H1 (cell line): ENCODE measurements around the gene RADIL. TPM values are rescaled to one million over a fixed set of nuclear protein-coding genes. Genes with fewer than 3 reads are reported as not detected.

Experiments
- CTCF ChIA-PET: fragments of 300-600 bp; sonication (Branson Sonifier 250); formaldehyde crosslinking; loops from one replicate; lab custom pipeline; 2021; ENCODE audit not compliant: partially characterized antibody; lab: Charles Lee
- POLR2A ChIA-PET: fragments of 300-600 bp; sonication (Branson Sonifier 250); formaldehyde crosslinking; loops from one replicate; lab custom pipeline; 2021; ENCODE audit warnings: inconsistent platforms; ENCODE audit not compliant: partially characterized antibody; lab: Charles Lee
- DNase-seq, 2 experiments: peaks; one replicate each; pipeline versions ENCODE4 v3.0.0 to v3.0.0-alpha.2; 2010 to 2022; ENCODE audit warnings: low spot score in 2 of 2, low read depth in 1 of 2, mixed read lengths in 1 of 2
- FAIRE-seq: peaks from 2 replicates; lab custom pipeline; 2011; peaks lifted over from hg19 to GRCh38; lab: Jason Lieb, UNC
- H2AFZ ChIP-seq: 2 replicates; pipeline ENCODE4 v1.8.1; 2012; ENCODE audit warnings: low read length, inconsistent platforms
- H2AK5ac ChIP-seq: 2 replicates; pipeline ENCODE4 v1.6.1; 2013; ENCODE audit warnings: low read depth, low read length
- H2BK120ac ChIP-seq: replicated peaks from 2 replicates; pipeline ENCODE3; 2013; ENCODE audit warnings: low read depth, low read length, inconsistent platforms
- H2BK12ac ChIP-seq: 2 replicates; pipeline ENCODE4 v1.6.1; 2013; ENCODE audit warnings: low read depth, low read length
- H2BK15ac ChIP-seq: 2 replicates; pipeline ENCODE4 v1.6.1; 2013; ENCODE audit warnings: low read length
- H2BK20ac ChIP-seq: 2 replicates; pipeline ENCODE4 v1.6.1; 2013; ENCODE audit warnings: low read length
- H2BK5ac ChIP-seq: 2 replicates; pipeline ENCODE4 v1.6.1; 2013; ENCODE audit warnings: low read depth, low read length
- H3K14ac ChIP-seq: 2 replicates; pipeline ENCODE4 v1.6.1; 2013; ENCODE audit warnings: inconsistent platforms; ENCODE audit not compliant: insufficient read length
- H3K18ac ChIP-seq: 2 replicates; pipeline ENCODE4 v1.6.1; 2013; ENCODE audit warnings: low read length; ENCODE audit errors: extremely low read depth
- H3K23ac ChIP-seq: 2 replicates; pipeline ENCODE4 v1.6.1; 2013; ENCODE audit warnings: inconsistent platforms; ENCODE audit not compliant: insufficient read length
- H3K23me2 ChIP-seq: 2 replicates; pipeline ENCODE4 v1.6.1; 2013; ENCODE audit warnings: low read depth, low read length
- H3K27ac ChIP-seq: 2 replicates; pipeline ENCODE4 v1.6.1; 2011; ENCODE audit warnings: low read depth, low read length, inconsistent platforms
- H3K27me3 ChIP-seq, 4 experiments: replicated peaks in 1 of 4; 1 replicate in 1 of 4; 2 replicates in 3 of 4; pipeline versions ENCODE4 v1.6.1 to v1.8.1; 2011 to 2013; ENCODE audit warnings: low read length in 3 of 4, mild to moderate bottlenecking in 3 of 4, inconsistent platforms in 2 of 4, mixed read lengths in 2 of 4, moderate library complexity in 1 of 4; ENCODE audit not compliant: control insufficient read depth in 3 of 4, insufficient read depth in 3 of 4; ENCODE audit errors: extremely low read depth in 1 of 4
- H3K36me3 ChIP-seq, 4 experiments: 2 replicates each; pipeline versions ENCODE4 v1.6.1 to v1.8.1; 2011 to 2013; ENCODE audit warnings: mild to moderate bottlenecking in 4 of 4, low read length in 3 of 4, moderate library complexity in 2 of 4, control low read depth in 1 of 4, inconsistent platforms in 1 of 4; ENCODE audit not compliant: insufficient read depth in 4 of 4, control insufficient read depth in 2 of 4
- H3K4ac ChIP-seq: replicated peaks from 2 replicates; pipeline ENCODE3; 2013; ENCODE audit warnings: low read length, low read depth, mixed read lengths, inconsistent platforms; ENCODE audit not compliant: insufficient read length
- H3K4me1 ChIP-seq, 4 experiments: replicated peaks in 1 of 4; 1 replicate in 1 of 4; 2 replicates in 3 of 4; pipeline versions ENCODE4 v1.6.1 to v1.8.1; 2011 to 2013; ENCODE audit warnings: low read length in 3 of 4, inconsistent platforms in 2 of 4, mixed read lengths in 1 of 4; ENCODE audit not compliant: insufficient read depth in 4 of 4, control insufficient read depth in 3 of 4
- H3K4me2 ChIP-seq, 2 experiments: 2 replicates each; pipeline versions ENCODE4 v1.6.1 to v1.8.1; 2011 to 2013; ENCODE audit warnings: low read depth in 2 of 2, low read length in 2 of 2, control low read depth in 1 of 2, inconsistent platforms in 1 of 2, mild to moderate bottlenecking in 1 of 2; ENCODE audit not compliant: insufficient read depth in 1 of 2
- H3K4me3 ChIP-seq, 4 experiments: fragments of 200-600, 300-600 bp in 1 of 4; sonication (generic), shearing (Covaris generic), sonication (Bioruptor Twin) in 1 of 4; 2 replicates each; pipeline versions ENCODE4 v1.5.1 to v1.8.1; 2011 to 2016; ENCODE audit warnings: low read length in 4 of 4, low read depth in 3 of 4, control low read depth in 2 of 4, inconsistent platforms in 2 of 4, mild to moderate bottlenecking in 2 of 4, mixed read lengths in 1 of 4, moderate library complexity in 1 of 4; ENCODE audit not compliant: insufficient read depth in 2 of 4; ENCODE audit errors: extremely low read depth in 1 of 4
- H3K56ac ChIP-seq: replicated peaks from 2 replicates; pipeline ENCODE3; 2013; ENCODE audit warnings: low read depth, mild to moderate bottlenecking, mixed read lengths, low read length, inconsistent platforms; ENCODE audit not compliant: insufficient read length
- H3K79me1 ChIP-seq: 2 replicates; pipeline ENCODE4 v1.6.1; 2013; ENCODE audit warnings: low read depth, low read length, control low read depth
- H3K79me2 ChIP-seq, 2 experiments: 2 replicates each; pipeline versions ENCODE4 v1.6.1 to v1.8.1; 2012 to 2013; ENCODE audit warnings: low read length in 2 of 2, mild to moderate bottlenecking in 2 of 2, inconsistent platforms in 1 of 2; ENCODE audit not compliant: insufficient read depth in 2 of 2, control insufficient read depth in 1 of 2
- H3K9ac ChIP-seq, 4 experiments: replicated peaks in 1 of 4; 1 replicate in 1 of 4; 2 replicates in 3 of 4; pipeline versions ENCODE4 v1.6.1 to v1.8.1; 2011 to 2013; ENCODE audit warnings: low read depth in 3 of 4, low read length in 3 of 4, control low read depth in 2 of 4, mild to moderate bottlenecking in 2 of 4, moderate library complexity in 2 of 4, inconsistent platforms in 1 of 4; ENCODE audit errors: extremely low read depth in 1 of 4
- H3K9me3 ChIP-seq, 2 experiments: 2 replicates each; pipeline versions ENCODE4 v1.6.1 to v1.8.1; 2012 to 2013; ENCODE audit warnings: mild to moderate bottlenecking in 2 of 2, moderate library complexity in 2 of 2, control low read depth in 1 of 2, inconsistent platforms in 1 of 2, low read depth in 1 of 2, low read length in 1 of 2, mixed read lengths in 1 of 2; ENCODE audit not compliant: insufficient read depth in 2 of 2
- H4K20me1 ChIP-seq, 2 experiments: replicated peaks in 1 of 2; 2 replicates each; pipeline versions ENCODE3 to v1.8.1; 2011 to 2013; ENCODE audit warnings: inconsistent platforms in 2 of 2, low read length in 2 of 2, mild to moderate bottlenecking in 1 of 2; ENCODE audit not compliant: insufficient read depth in 2 of 2, control insufficient read depth in 1 of 2
- H4K5ac ChIP-seq: 2 replicates; pipeline ENCODE4 v1.6.1; 2013; ENCODE audit warnings: low read length, low read depth, mixed read lengths, inconsistent platforms; ENCODE audit not compliant: insufficient read length
- H4K8ac ChIP-seq: 2 replicates; pipeline ENCODE4 v1.8.0; 2013; ENCODE audit warnings: mild to moderate bottlenecking, moderate library complexity, low read length, inconsistent platforms; ENCODE audit not compliant: insufficient read depth; ENCODE audit errors: extremely low read depth
- H4K91ac ChIP-seq: replicated peaks from 2 replicates; pipeline ENCODE3; 2013; ENCODE audit warnings: low read length, mixed read lengths, inconsistent platforms; ENCODE audit not compliant: insufficient read length
- EGR1 ChIP-seq: IDR thresholded peaks from 2 replicates; pipeline ENCODE4 v1.6.1; 2011; ENCODE audit warnings: low read depth, low read length, borderline replicate concordance
- GABPA ChIP-seq: IDR thresholded peaks from 2 replicates; pipeline ENCODE4 v1.6.1; 2011; ENCODE audit warnings: mild to moderate bottlenecking, low read length, moderate library complexity, borderline replicate concordance; ENCODE audit not compliant: insufficient read depth
- GTF2F1 ChIP-seq: IDR thresholded peaks from 2 replicates; pipeline ENCODE4 v1.6.1; 2012; ENCODE audit warnings: low read depth, low read length, improper control_type of control experiment, borderline replicate concordance
- KDM1A ChIP-seq: fragments of 200-600, 300-600 bp; sonication (generic); IDR thresholded peaks from 2 replicates; pipeline ENCODE4 v1.7.1; 2016; ENCODE audit warnings: mild to moderate bottlenecking, low read length, borderline replicate concordance
- KDM4A ChIP-seq: IDR thresholded peaks from one replicate; pipeline ENCODE4 v1.7.1; 2012; ENCODE audit warnings: low read depth, mild to moderate bottlenecking, moderate library complexity, low read length, inconsistent platforms; ENCODE audit not compliant: severe bottlenecking
- PHF8 ChIP-seq: fragments of 200-600 bp; sonication (generic); conservative IDR thresholded peaks from 2 replicates; pipeline ENCODE4 v1.7.1; 2012; ENCODE audit warnings: low read depth, mild to moderate bottlenecking, inconsistent platforms, low read length, moderate library complexity
- SIRT6 ChIP-seq: IDR thresholded peaks from one replicate; pipeline ENCODE4 v1.7.1; 2012; ENCODE audit warnings: low read length, inconsistent platforms
- SRF ChIP-seq: IDR thresholded peaks from 2 replicates; pipeline ENCODE4 v1.6.1; 2011; ENCODE audit warnings: mild to moderate bottlenecking, low read depth, low read length, moderate library complexity
- TAF7 ChIP-seq: optimal IDR thresholded peaks from 2 replicates; pipeline ENCODE3; 2011; ENCODE audit warnings: low read depth, mild to moderate bottlenecking, inconsistent platforms, low read length, moderate library complexity, borderline replicate concordance
- TCF12 ChIP-seq: IDR thresholded peaks from 2 replicates; pipeline ENCODE4 v1.6.1; 2011; ENCODE audit warnings: low read depth, mild to moderate bottlenecking, low read length
- ZNF274 ChIP-seq: IDR thresholded peaks from 2 replicates; pipeline ENCODE4 v1.7.0; 2012; ENCODE audit warnings: low read length, borderline replicate concordance; ENCODE audit errors: extremely low read depth
- WGBS, 2 experiments: shearing (Covaris generic) in 1 of 2; methylation state at CpG; one replicate each; pipeline versions ENCODE4 v1.1.6 to v1.1.7; 2013 to 2015; ENCODE audit warnings: low lambda C conversion rate in 2 of 2, mixed read lengths in 2 of 2, inconsistent platforms in 1 of 2, low coverage in 1 of 2, missing lambda C conversion rate in 1 of 2; ENCODE audit not compliant: insufficient replicate concordance in 2 of 2, insufficient coverage in 1 of 2, insufficient read length in 1 of 2; ENCODE audit errors: extremely low coverage in 1 of 2, missing lambda C conversion rate in 1 of 2; 5-methylcytosine and 5-hydroxymethylcytosine counted together
- polyA plus RNA-seq, 7 experiments: library from polyadenylated mRNA; depleted of rRNA in 3 of 7; stranded (reverse) in 5 of 7; unstranded in 2 of 7; fragments of >200 nt in 5 of 7; fragments of 200-250 nt in 2 of 7; gene quantifications; 1 replicate in 5 of 7; 2 replicates in 1 of 7; 4 replicates in 1 of 7; pipeline versions ENCODE4 v1.2.1 to v1.2.3, GENCODE V29; 2011 to 2013; ENCODE audit warnings: missing spikeins in 2 of 7, mixed read lengths in 2 of 7
- total RNA-seq: library from RNA; stranded (reverse); fragmentation: NEBNext Ultra II Directional; extraction: Animal tissue kit (Norgen Biotek cat#: 25700); gene quantifications from 2 replicates; pipeline ENCODE4 v1.2.1, GENCODE V29; 2021
- TF ChIP-seq, protein P1 (sequence below): IDR thresholded peaks from 2 replicates; pipeline ENCODE4 v1.6.1; 2012; ENCODE audit warnings: low read length, inconsistent platforms

The RADIL gene
- total and polyA plus RNA-seq, 2 of the 8 experiments (the other 6 are each of a cell fraction or from before 2014, with no cell fraction given): 5.0 to 5.4 TPM

DNA sequence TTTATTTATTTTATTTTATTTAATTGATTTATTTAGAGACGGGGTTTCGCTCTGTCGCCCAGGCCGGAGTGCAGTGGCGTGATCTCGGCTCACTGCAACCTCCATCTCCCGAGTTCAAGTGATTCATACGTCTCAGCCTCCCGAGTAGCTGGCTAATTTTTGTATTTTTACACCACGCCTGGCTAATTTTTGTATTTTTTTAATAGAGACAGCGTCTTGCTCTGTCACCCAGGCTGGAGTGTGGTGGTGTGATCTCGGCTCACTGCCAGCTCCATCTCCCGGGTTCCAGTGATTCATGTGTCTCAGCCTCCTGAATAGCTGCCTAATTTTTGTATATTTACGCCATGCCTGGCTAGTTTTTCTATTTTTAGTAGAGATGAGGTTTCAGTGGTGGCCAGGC is 73.8 kb downstream of the RADIL start:
- Histone ChIP-seq H4K20me1 (no peaks in the 10 kb centered on the region), H4K8ac (no peak overlapping the region), H2BK120ac (no peak overlapping the region), H3K4ac (no peak overlapping the region), H2AFZ (no peak overlapping the region), H2BK15ac (no peak overlapping the region), H2BK12ac (no peak overlapping the region), H2AK5ac (no peak overlapping the region), H3K4me2 (no peak overlapping the region), H4K91ac (no peak overlapping the region), H3K79me1 (no peaks in the 10 kb centered on the region), H3K27ac (no peak overlapping the region), H3K79me2 (no peaks in the 10 kb centered on the region), H3K9me3 (no peaks in the 10 kb centered on the region), H3K18ac (no peak overlapping the region), H3K14ac (no peak overlapping the region), H4K5ac (no peak overlapping the region), H2BK5ac (no peak overlapping the region), H3K56ac (no peak overlapping the region), H3K23ac (no peak overlapping the region), H2BK20ac (no peak overlapping the region), H3K27me3 (no peaks in the 10 kb centered on the region), H3K4me3 (no peak overlapping the region), H3K4me1 (peaks cover 0 to 3% (median 0%) of the 10 kb centered on the region in 4 experiments; a peak in 1 of 7 replicates), H3K9ac (no peak overlapping the region), H3K23me2 (no peaks in the 10 kb centered on the region), H3K36me3 (no peaks in the 10 kb centered on the region)
- DNase-seq (no peak), FAIRE-seq (no peak)
- ChIA-PET POLR2A (interaction anchor here (1.2 kb wide), 1 partner anchor 11 kb away, joined by 3 read pairs; no protein-coding TSS in a partner anchor), CTCF (interaction anchor here (0.7 to 2.2 kb wide), 2 partner anchors 18 to 275 kb away, joined by 3 to 7 read pairs; no protein-coding TSS in a partner anchor)
- 89% methylated on average over 14 of the region's 14 CpGs; no CpG with 5 or more reads in 1 of the 2 experiments for WGBS, 2 experiments
- TF ChIP-seq TCF12 (no peak), ZNF274 (no peak), GTF2F1 (no peak), KDM4A (no peak), SRF (no peak), EGR1 (no peak), KDM1A (no peak), GABPA (no peak), SIRT6 (no peak), PHF8 (no peak), TAF7 (no peak)
- TF ChIP-seq, protein P1, sequence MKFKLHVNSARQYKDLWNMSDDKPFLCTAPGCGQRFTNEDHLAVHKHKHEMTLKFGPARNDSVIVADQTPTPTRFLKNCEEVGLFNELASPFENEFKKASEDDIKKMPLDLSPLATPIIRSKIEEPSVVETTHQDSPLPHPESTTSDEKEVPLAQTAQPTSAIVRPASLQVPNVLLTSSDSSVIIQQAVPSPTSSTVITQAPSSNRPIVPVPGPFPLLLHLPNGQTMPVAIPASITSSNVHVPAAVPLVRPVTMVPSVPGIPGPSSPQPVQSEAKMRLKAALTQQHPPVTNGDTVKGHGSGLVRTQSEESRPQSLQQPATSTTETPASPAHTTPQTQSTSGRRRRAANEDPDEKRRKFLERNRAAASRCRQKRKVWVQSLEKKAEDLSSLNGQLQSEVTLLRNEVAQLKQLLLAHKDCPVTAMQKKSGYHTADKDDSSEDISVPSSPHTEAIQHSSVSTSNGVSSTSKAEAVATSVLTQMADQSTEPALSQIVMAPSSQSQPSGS: no peak
